NCI-H1417 (cell line): ENCODE data around the gene GFY.
"Not testable (repeated sequence)": the region's sequence is repeated elsewhere in the genome, so short reads cannot be mapped to it uniquely, and the experiment has no call there.

Source experiments
- DNase-seq, 3 experiments: peaks; one replicate each; lab custom pipeline; 2025; lab: John Stamatoyannopoulos, UW

Gene GFY

DNA sequence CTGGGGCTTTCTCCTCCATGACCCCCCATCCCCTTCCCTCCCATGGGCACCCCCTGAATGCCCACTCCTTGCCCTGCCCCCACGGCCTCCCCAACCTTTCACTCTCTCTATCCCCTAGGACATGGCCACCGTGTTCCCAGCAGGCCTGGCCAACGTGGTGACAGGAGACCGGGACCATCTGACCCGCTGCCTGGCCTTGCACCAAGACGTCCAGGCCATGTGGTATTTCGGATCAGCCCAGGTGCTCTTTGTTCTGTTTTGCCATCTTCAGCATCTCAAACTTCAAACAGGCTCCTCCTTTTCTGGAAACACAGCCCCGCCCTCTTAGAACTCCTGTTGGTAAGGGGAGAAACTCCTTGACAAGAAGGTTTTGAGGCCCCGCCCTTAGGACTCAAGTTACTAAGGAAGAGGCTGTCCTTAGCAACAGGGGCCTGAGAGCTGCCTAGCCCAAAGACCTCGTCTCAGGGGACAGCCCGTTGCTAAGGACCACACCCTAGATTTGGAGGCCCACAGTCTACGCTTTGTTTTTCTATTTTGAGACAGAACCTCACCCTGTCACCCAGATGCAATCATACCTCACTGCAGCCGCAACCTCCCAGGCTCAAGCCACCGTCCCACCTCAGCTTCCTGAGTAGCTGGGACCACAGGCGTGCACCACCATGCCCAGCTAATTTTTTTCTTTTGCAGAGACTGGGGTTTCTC lies 43.7 kb downstream of the GFY start:
- peak in 1 of 3 experiments; percentile 99 for DNase-seq

DNA sequence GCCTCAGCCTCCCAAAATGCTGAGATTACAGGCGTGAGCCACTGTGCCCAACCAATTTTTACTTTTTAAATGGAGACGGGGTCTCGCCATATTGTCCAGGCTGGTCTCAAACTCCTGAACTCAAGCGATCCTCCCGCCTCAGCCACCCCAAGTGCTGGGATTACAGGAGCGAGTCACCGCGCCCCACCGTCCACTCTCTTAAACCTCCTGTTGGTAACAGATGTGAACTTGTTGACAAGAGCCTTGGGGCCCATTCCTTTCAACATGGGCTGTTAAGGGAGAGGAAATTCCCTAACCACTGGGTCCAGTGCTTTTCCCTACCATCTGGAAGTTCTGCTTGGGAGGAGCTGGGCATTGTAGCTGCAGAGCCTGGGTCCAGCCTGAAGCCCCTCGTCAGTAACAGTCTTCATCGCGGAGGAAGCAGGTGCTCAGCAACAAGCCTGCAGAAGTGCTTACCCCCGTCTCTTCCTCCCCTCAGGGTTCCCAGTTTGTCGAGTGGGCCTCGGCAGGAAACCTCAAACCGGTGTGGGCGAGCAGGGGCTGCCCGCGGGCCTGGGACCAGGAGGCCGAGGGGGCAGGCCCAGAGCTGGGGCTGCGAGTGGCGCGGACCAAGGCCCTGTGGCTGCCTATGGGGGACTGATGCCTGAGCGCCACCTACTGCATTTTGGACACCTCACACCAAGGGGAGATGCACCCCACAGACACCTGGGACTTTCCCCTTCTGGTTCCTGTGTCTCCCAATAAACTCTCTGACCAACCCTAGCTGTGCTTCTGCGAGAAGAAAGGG lies 44.8 kb downstream of the GFY start:
- DNase-seq, result no peak

DNA sequence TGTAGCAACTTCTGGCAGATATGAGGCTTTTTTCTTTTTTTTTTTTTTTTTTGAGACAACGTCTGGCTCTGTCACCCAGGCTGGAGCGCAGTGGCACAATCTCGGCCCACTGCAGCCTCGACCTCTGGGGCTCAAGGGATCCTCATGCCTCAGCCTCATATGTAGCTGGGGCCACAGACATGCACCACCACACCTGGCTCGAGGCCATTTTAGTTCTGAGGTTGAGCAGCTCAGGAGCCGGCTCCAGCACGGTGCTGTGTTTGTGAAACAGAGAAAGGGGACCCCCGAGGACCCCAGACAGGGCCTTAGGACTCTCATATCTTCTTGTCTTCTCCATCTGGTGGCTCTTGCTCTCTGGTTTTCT lies 45.4 kb downstream of the GFY start:
- DNase-seq, result no peak

GRCh38 chr19:49472936-49473335 lies 47.7 kb downstream of the GFY start:
- no peak for DNase-seq

- not testable (repeated sequence) for DNase-seq
These were observed 48.3 kb downstream of the GFY start for GRCh38 chr19:49473501-49473867.

GRCh38 chr19:49473868-49474541 lies 48.8 kb downstream of the GFY start, which contains the start of gene FLT3LG:
FLT3LG (plus strand) TSS chr19:49474215; CDS start chr19:49474640, 425 bp downstream.
- DNase-seq, result peak; percentile 51 to 75 (median 66)

GRCh38 chr19:49474542-49474924 lies 49.3 kb downstream of the GFY start:
- no peak for DNase-seq

GRCh38 chr19:49475191-49475917 lies 50.2 kb downstream of the GFY start:
- DNase-seq, result no peak

GRCh38 chr19:49475995-49476880 lies 51.0 kb downstream of the GFY start:
- no peak for DNase-seq
